ENCODE measurements around the gene PLXNA3. TPM values are rescaled to one million over a fixed set of nuclear protein-coding genes. Genes with fewer than 3 reads are reported as not detected.

The PLXNA3 gene
- total and polyA plus RNA-seq, 2 experiments from 2014 or later, result 2.7 to 5.4 TPM

- no peak for ATAC-seq
- Histone ChIP-seq H2AFZ (no peak overlapping the region), H3F3A (replicated peaks; ENCODE audit: low read depth) (no peaks in the 10 kb centered on the region)
Measured at GRCh38 chrX:154408659-154409221, 49.3 kb upstream of the PLXNA3 start.

More at GRCh38 chrX:154408659-154409221, 49.3 kb upstream of the PLXNA3 start:
- DNase-seq (ENCODE audit: low spot score), result no peak
- TF ChIP-seq EZH2 (IDR thresholded peaks at IDR 0.05; ENCODE audit: low read depth, unreplicated experiment), result no peak
- no peak for TF ChIP-seq ZNF462 (CRISPR knock-in tag; IDR thresholded peaks at IDR 0.05)
- no peak for TF ChIP-seq REST (IDR thresholded peaks at IDR 0.05; ENCODE audit: unreplicated experiment)
- TF ChIP-seq ZNF114 (CRISPR knock-in tag; IDR thresholded peaks at IDR 0.05), result no peak
- no peak for TF ChIP-seq STAT1 (IDR thresholded peaks at IDR 0.05; ENCODE audit: unreplicated experiment)
- TF ChIP-seq POLR2AphosphoS5 (IDR thresholded peaks at IDR 0.05; ENCODE audit: low read depth), result no peak
- no peak for TF ChIP-seq CTCF (conservative IDR thresholded peaks at IDR 0.05; ENCODE audit: low read depth in 2 of 2)
- H3K4me3 Mint-ChIP-seq, result peak overlapping the region; percentile 62
- H3K27ac ChIP-seq (ENCODE audit: low read depth), result no peak overlapping the region
- peaks cover 10% of the 10 kb centered on the region for H3K27me3 Mint-ChIP-seq (ENCODE audit: insufficient read depth, low read depth, poor library complexity)
- no peak overlapping the region for H3K27ac Mint-ChIP-seq
- no peaks in the 10 kb centered on the region for H3K9me3 Mint-ChIP-seq
- peak overlapping the region; percentile 61 for H3K4me2 ChIP-seq
- peaks cover 12% of the 10 kb centered on the region for H3K4me1 Mint-ChIP-seq
- peaks cover 8% of the 10 kb centered on the region; the same call in 1 of the 2 replicates for H3K4me1 ChIP-seq (ENCODE audit: insufficient read depth)
- H3K36me3 Mint-ChIP-seq (ENCODE audit: low read depth), result no peaks in the 10 kb centered on the region; the same call in 2 of the 3 replicates
- H3K9me2 ChIP-seq (ENCODE audit: insufficient read depth), result no peaks in the 10 kb centered on the region
- H3K27me3 ChIP-seq (ENCODE audit: insufficient read depth), result no peaks in the 10 kb centered on the region
- H3K36me3 ChIP-seq (ENCODE audit: insufficient read depth), result no peaks in the 10 kb centered on the region
- H4K20me1 ChIP-seq (replicated peaks; ENCODE audit: insufficient read depth), result no peaks in the 10 kb centered on the region
- no peaks in the 10 kb centered on the region for H3K79me2 ChIP-seq (replicated peaks; ENCODE audit: insufficient read depth)
- peak overlapping the region; percentile 44; the same call in 1 of the 2 replicates for H3K4me3 ChIP-seq

All from GM23338 (cell line).